ENCODE measurements around the gene RHEBL1.

Gene RHEBL1

GRCh38 chr12:49089821-49090773 is 20.3 kb upstream of the RHEBL1 start:
- in situ Hi-C loops (cut with MboI; ENCODE audit: low sequenced_read_pairs): no loop called here

GRCh38 chr12:49088932-49089330 is 19.2 kb upstream of the RHEBL1 start:
- in situ Hi-C loops (cut with MboI; ENCODE audit: low sequenced_read_pairs): no loop called here

- in situ Hi-C loops (cut with MboI; ENCODE audit: low sequenced_read_pairs): no loop called here
These were observed 18.6 kb upstream of the RHEBL1 start for GRCh38 chr12:49088150-49088931.

- in situ Hi-C loops (cut with MboI; ENCODE audit: low sequenced_read_pairs): no loop called here
These were observed 16.3 kb upstream of the RHEBL1 start for GRCh38 chr12:49086116-49086515.

- in situ Hi-C loops (cut with MboI; ENCODE audit: low sequenced_read_pairs): no loop called here
These were observed 14.7 kb upstream of the RHEBL1 start for GRCh38 chr12:49084438-49084837.

- in situ Hi-C loops (cut with MboI; ENCODE audit: low sequenced_read_pairs): no loop called here
These were observed 10.0 kb upstream of the RHEBL1 start for GRCh38 chr12:49079793-49080192.

- in situ Hi-C loops (cut with MboI; ENCODE audit: low sequenced_read_pairs): loop anchor here (25.0 kb wide), 1 partner anchor 166 kb away; no protein-coding TSS in a partner anchor
These were observed 1.2 kb upstream of the RHEBL1 start for GRCh38 chr12:49070971-49071370.

GRCh38 chr12:49068879-49069506 is 786 bp downstream of the RHEBL1 start:
- in situ Hi-C loops (cut with MboI; ENCODE audit: low sequenced_read_pairs): loop anchor here (25.0 kb wide), 1 partner anchor 168 kb away; no protein-coding TSS in a partner anchor

GRCh38 chr12:49066120-49066519 is 3.7 kb downstream of the RHEBL1 start:
- in situ Hi-C loops (cut with MboI; ENCODE audit: low sequenced_read_pairs): loop anchor here (25.0 kb wide), 1 partner anchor 171 kb away; no protein-coding TSS in a partner anchor

GRCh38 chr12:49064767-49065152 is 5.0 kb downstream of the RHEBL1 start:
- in situ Hi-C loops (cut with MboI; ENCODE audit: low sequenced_read_pairs): loop anchor here (25.0 kb wide), 1 partner anchor 173 kb away; no protein-coding TSS in a partner anchor

- in situ Hi-C loops (cut with MboI; ENCODE audit: low sequenced_read_pairs): loop anchor here (25.0 kb wide), 1 partner anchor 175 kb away; no protein-coding TSS in a partner anchor
These were observed 7.9 kb downstream of the RHEBL1 start for GRCh38 chr12:49061916-49062315.

GRCh38 chr12:49061157-49061650 is 8.6 kb downstream of the RHEBL1 start:
- in situ Hi-C loops (cut with MboI; ENCODE audit: low sequenced_read_pairs): loop anchor here (25.0 kb wide), 1 partner anchor 176 kb away; no protein-coding TSS in a partner anchor

- in situ Hi-C loops (cut with MboI; ENCODE audit: low sequenced_read_pairs): loop anchor here (25.0 kb wide), 1 partner anchor 177 kb away; no protein-coding TSS in a partner anchor
These were observed 9.3 kb downstream of the RHEBL1 start, which contains the start of gene KMT2D for GRCh38 chr12:49060237-49061156. KMT2D (minus strand) TSS chr12:49060794; CDS start chr12:49055324, 5,470 bp downstream.

- in situ Hi-C loops (cut with MboI; ENCODE audit: low sequenced_read_pairs): loop anchor here (25.0 kb wide), 1 partner anchor 178 kb away; no protein-coding TSS in a partner anchor
These were observed 10.2 kb downstream of the RHEBL1 start for GRCh38 chr12:49059299-49060171.

- in situ Hi-C loops (cut with MboI; ENCODE audit: low sequenced_read_pairs): loop anchor here (25.0 kb wide), 1 partner anchor 178 kb away; no protein-coding TSS in a partner anchor
These were observed 10.8 kb downstream of the RHEBL1 start for GRCh38 chr12:49059045-49059298.

GRCh38 chr12:49058366-49059044 is 11.3 kb downstream of the RHEBL1 start:
- in situ Hi-C loops (cut with MboI; ENCODE audit: low sequenced_read_pairs): loop anchor here (25.0 kb wide), 1 partner anchor 179 kb away; no protein-coding TSS in a partner anchor

- in situ Hi-C loops (cut with MboI; ENCODE audit: low sequenced_read_pairs): loop anchor here (25.0 kb wide), 1 partner anchor 179 kb away; no protein-coding TSS in a partner anchor
These were observed 11.9 kb downstream of the RHEBL1 start for GRCh38 chr12:49057888-49058287.
